Measurements from ENCODE around the gene POM121.
"Not testable (repeated sequence)": the region's sequence is repeated elsewhere in the genome, so short reads cannot be mapped to it uniquely, and the experiment has no call there.

GRCh38 chr7:72976434-72976833, 51.5 kb downstream of the POM121 start:
- TF ChIP-seq FOXM1 (IDR thresholded peaks at IDR 0.05; ENCODE audit: borderline replicate concordance); SP1 (IDR thresholded peaks at IDR 0.05); FOXA1 (IDR thresholded peaks at IDR 0.05); NFRKB (IDR thresholded peaks at IDR 0.05); TARDBP (IDR thresholded peaks at IDR 0.05): not testable (repeated sequence)
